HEK293 (cell line): ENCODE results near the gene FLACC1.

Experiments used
- CTCF ChIA-PET: fragments of 350-600 bp; formaldehyde crosslinking; extraction: SDS; loops from one replicate; lab custom pipeline; 2021; ENCODE audit warnings: antibody characterized with exemption; lab: Yijun Ruan, JAX
- POLR2A ChIA-PET: fragments of 300-600 bp; formaldehyde crosslinking; extraction: SDS; loops from one replicate; lab custom pipeline; 2020; ENCODE audit warnings: antibody characterized with exemption, inconsistent platforms; lab: Yijun Ruan, JAX
- H3K27ac ChIP-seq: fragments of 200-500 bp; sonication (Bioruptor generic); 2 replicates; pipeline ENCODE4 v1.5.1; 2014; ENCODE audit warnings: low read depth, low read length, control low read depth, inconsistent platforms; ENCODE audit errors: extremely low read depth
- H3K36me3 ChIP-seq, 2 experiments: fragments of 200-500 bp in 1 of 2; sonication (Bioruptor generic) in 1 of 2; 1 replicate in 1 of 2; 2 replicates in 1 of 2; pipeline ENCODE4 v1.5.1; 2014 to 2017; ENCODE audit warnings: inconsistent platforms in 2 of 2, low read length in 2 of 2; ENCODE audit not compliant: control insufficient read depth in 2 of 2, insufficient read depth in 1 of 2
- H3K4me1 ChIP-seq: fragments of 200-500 bp; sonication (Bioruptor generic); 2 replicates; pipeline ENCODE4 v1.5.1; 2014; ENCODE audit warnings: mild to moderate bottlenecking, low read length, inconsistent platforms; ENCODE audit not compliant: control insufficient read depth, insufficient read depth
- H3K4me3 ChIP-seq: 2 replicates; pipeline ENCODE4 v1.5.1; 2011; ENCODE audit warnings: low read depth, mild to moderate bottlenecking, control low read depth, low read length, moderate library complexity
- H3K9me3 ChIP-seq: fragments of 200-500 bp; sonication (Bioruptor generic); 2 replicates; pipeline ENCODE4 v1.5.1; 2014; ENCODE audit warnings: low read depth, low read length, inconsistent platforms; ENCODE audit not compliant: control insufficient read depth, insufficient read depth
- EGR2 ChIP-seq: fragments of 450-650 bp; formaldehyde crosslinking; IDR thresholded peaks from 2 replicates; pipeline ENCODE4 v1.5.1; 2016; ENCODE audit warnings: low read depth, missing biosample characterization, missing genetic modification characterization
- GLI2 ChIP-seq: fragments of 450-650 bp; formaldehyde crosslinking; IDR thresholded peaks from 2 replicates; pipeline ENCODE4; 2017; ENCODE audit warnings: missing biosample characterization, missing genetic modification characterization, low read depth, borderline replicate concordance
- KLF16 ChIP-seq: fragments of 450-650 bp; formaldehyde crosslinking; IDR thresholded peaks from 2 replicates; pipeline ENCODE4 v1.5.1; 2017; ENCODE audit warnings: missing biosample characterization, missing genetic modification characterization
- MZF1 ChIP-seq: fragments of 450-650 bp; formaldehyde crosslinking; IDR thresholded peaks from 2 replicates; pipeline ENCODE4 v1.5.1; 2017; ENCODE audit warnings: missing biosample characterization, missing genetic modification characterization, borderline replicate concordance
- PRDM4 ChIP-seq: fragments of 450-650 bp; formaldehyde crosslinking; IDR thresholded peaks from 2 replicates; pipeline ENCODE4 v1.5.1; 2017; ENCODE audit warnings: missing biosample characterization, missing genetic modification characterization
- RBAK ChIP-seq: fragments of 450-650 bp; formaldehyde crosslinking; IDR thresholded peaks from 2 replicates; pipeline ENCODE4 v1.5.1; 2016; ENCODE audit warnings: missing biosample characterization, missing genetic modification characterization
- REST ChIP-seq: fragments of 450-650 bp; formaldehyde crosslinking; IDR thresholded peaks from 2 replicates; pipeline ENCODE4 v1.5.1; 2016; ENCODE audit warnings: missing biosample characterization, missing genetic modification characterization
- ZNF157 ChIP-seq: fragments of 450-650 bp; formaldehyde crosslinking; IDR thresholded peaks from 2 replicates; pipeline ENCODE4 v1.5.1; 2016; ENCODE audit warnings: missing biosample characterization, missing genetic modification characterization
- ZNF174 ChIP-seq: fragments of 450-650 bp; formaldehyde crosslinking; IDR thresholded peaks from 2 replicates; pipeline ENCODE4 v1.5.0; 2017; ENCODE audit warnings: missing biosample characterization, mild to moderate bottlenecking, missing genetic modification characterization
- ZNF23 ChIP-seq: fragments of 450-650 bp; formaldehyde crosslinking; IDR thresholded peaks from 2 replicates; pipeline ENCODE4 v1.5.1; 2016; ENCODE audit warnings: missing biosample characterization, missing genetic modification characterization, borderline replicate concordance
- ZNF24 ChIP-seq: fragments of 450-650 bp; formaldehyde crosslinking; IDR thresholded peaks from 2 replicates; pipeline ENCODE4 v1.5.1; 2016; ENCODE audit warnings: missing biosample characterization, missing genetic modification characterization
- ZNF266 ChIP-seq: fragments of 450-650 bp; formaldehyde crosslinking; IDR thresholded peaks from 2 replicates; pipeline ENCODE4 v1.5.1; 2016; ENCODE audit warnings: missing biosample characterization, missing genetic modification characterization, low read depth
- ZNF555 ChIP-seq: fragments of 450-650 bp; formaldehyde crosslinking; conservative IDR thresholded peaks from 2 replicates; pipeline ENCODE4 v1.5.1; 2017; ENCODE audit warnings: missing biosample characterization, mild to moderate bottlenecking, missing genetic modification characterization, inconsistent platforms
- ZNF561 ChIP-seq: fragments of 450-650 bp; IDR thresholded peaks from 2 replicates; pipeline ENCODE4 v1.5.1; 2018; ENCODE audit warnings: missing biosample characterization, missing genetic modification characterization, borderline replicate concordance
- ZNF571 ChIP-seq: fragments of 450-650 bp; formaldehyde crosslinking; IDR thresholded peaks from 2 replicates; pipeline ENCODE4 v1.5.0; 2017; ENCODE audit warnings: missing biosample characterization, missing genetic modification characterization
- TF ChIP-seq, protein P1 (sequence below): fragments of 450-650 bp; formaldehyde crosslinking; IDR thresholded peaks from 2 replicates; pipeline ENCODE4 v1.5.1; 2016; ENCODE audit warnings: missing biosample characterization, missing genetic modification characterization
- TF ChIP-seq, protein P2 (sequence below): fragments of 450-650 bp; formaldehyde crosslinking; IDR thresholded peaks from 2 replicates; pipeline ENCODE4 v1.5.1; 2017; ENCODE audit warnings: missing biosample characterization, missing genetic modification characterization
- TF ChIP-seq, protein P3 (sequence below): fragments of 450-650 bp; formaldehyde crosslinking; IDR thresholded peaks from 2 replicates; pipeline ENCODE4 v1.5.1; 2016; ENCODE audit warnings: missing biosample characterization, missing genetic modification characterization, borderline replicate concordance

Gene FLACC1

GRCh38 chr2:201361078-201361733, 4.1 kb upstream of the FLACC1 start (continued):
- TF ChIP-seq, protein P1, sequence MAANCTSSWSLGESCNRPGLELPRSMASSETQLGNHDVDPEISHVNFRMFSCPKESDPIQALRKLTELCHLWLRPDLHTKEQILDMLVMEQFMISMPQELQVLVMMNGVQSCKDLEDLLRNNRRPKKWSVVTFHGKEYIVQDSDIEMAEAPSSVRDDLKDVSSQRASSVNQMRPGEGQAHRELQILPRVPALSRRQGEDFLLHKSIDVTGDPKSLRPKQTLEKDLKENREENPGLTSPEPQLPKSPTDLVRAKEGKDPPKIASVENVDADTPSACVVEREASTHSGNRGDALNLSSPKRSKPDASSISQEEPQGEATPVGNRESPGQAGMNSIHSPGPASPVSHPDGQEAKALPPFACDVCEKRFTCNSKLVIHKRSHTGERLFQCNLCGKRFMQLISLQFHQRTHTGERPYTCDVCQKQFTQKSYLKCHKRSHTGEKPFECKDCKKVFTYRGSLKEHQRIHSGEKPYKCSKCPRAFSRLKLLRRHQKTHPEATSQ (tag by site-specific recombination), result no peak

GRCh38 chr2:201360256-201360655, 3.1 kb upstream of the FLACC1 start:
- ChIA-PET CTCF (interaction anchor here (0.6 to 1.0 kb wide), 2 partner anchors 124 to 126 kb away, joined by 4 to 8 read pairs; no protein-coding TSS in a partner anchor), POLR2A (no interaction called here)
- H3K4me3 ChIP-seq, result no peak overlapping the region
- TF ChIP-seq, protein P2, sequence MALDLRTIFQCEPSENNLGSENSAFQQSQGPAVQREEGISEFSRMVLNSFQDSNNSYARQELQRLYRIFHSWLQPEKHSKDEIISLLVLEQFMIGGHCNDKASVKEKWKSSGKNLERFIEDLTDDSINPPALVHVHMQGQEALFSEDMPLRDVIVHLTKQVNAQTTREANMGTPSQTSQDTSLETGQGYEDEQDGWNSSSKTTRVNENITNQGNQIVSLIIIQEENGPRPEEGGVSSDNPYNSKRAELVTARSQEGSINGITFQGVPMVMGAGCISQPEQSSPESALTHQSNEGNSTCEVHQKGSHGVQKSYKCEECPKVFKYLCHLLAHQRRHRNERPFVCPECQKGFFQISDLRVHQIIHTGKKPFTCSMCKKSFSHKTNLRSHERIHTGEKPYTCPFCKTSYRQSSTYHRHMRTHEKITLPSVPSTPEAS (tag by site-specific recombination), result no peak
- TF ChIP-seq MZF1, result no peak
- TF ChIP-seq EGR2 (tag by site-specific recombination), result no peak
- no peak overlapping the region for H3K27ac ChIP-seq
- peaks cover 0 to 3% of the 10 kb centered on the region in 2 experiments; a peak in 1 of 3 replicates for H3K36me3 ChIP-seq
- no peaks in the 10 kb centered on the region for H3K4me1 ChIP-seq
- H3K9me3 ChIP-seq, result no peaks in the 10 kb centered on the region

GRCh38 chr2:201358684-201359083, 1.5 kb upstream of the FLACC1 start:
- Histone ChIP-seq H3K36me3 (peaks cover 0 to 3% of the 10 kb centered on the region in 2 experiments; a peak in 1 of 3 replicates), H3K27ac (no peak overlapping the region), H3K9me3 (no peaks in the 10 kb centered on the region), H3K4me1 (no peaks in the 10 kb centered on the region), H3K4me3 (no peak overlapping the region)
- CTCF ChIA-PET, result no interaction called here
- POLR2A ChIA-PET, result no interaction called here
- no peak for TF ChIP-seq REST (tag by site-specific recombination)
- TF ChIP-seq, protein P3, sequence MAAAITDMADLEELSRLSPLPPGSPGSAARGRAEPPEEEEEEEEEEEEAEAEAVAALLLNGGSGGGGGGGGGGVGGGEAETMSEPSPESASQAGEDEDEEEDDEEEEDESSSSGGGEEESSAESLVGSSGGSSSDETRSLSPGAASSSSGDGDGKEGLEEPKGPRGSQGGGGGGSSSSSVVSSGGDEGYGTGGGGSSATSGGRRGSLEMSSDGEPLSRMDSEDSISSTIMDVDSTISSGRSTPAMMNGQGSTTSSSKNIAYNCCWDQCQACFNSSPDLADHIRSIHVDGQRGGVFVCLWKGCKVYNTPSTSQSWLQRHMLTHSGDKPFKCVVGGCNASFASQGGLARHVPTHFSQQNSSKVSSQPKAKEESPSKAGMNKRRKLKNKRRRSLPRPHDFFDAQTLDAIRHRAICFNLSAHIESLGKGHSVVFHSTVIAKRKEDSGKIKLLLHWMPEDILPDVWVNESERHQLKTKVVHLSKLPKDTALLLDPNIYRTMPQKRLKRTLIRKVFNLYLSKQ, result no peak
- no peak for TF ChIP-seq ZNF561 (tag by site-specific recombination)
- no peak for TF ChIP-seq ZNF571 (tag by site-specific recombination)
- TF ChIP-seq RBAK, result no peak
- no peak for TF ChIP-seq ZNF157
- no peak for TF ChIP-seq ZNF174 (tag by site-specific recombination)
- TF ChIP-seq PRDM4 (tag by site-specific recombination), result no peak
- TF ChIP-seq ZNF555 (tag by site-specific recombination), result no peak
- no peak for TF ChIP-seq GLI2 (tag by site-specific recombination)
- no peak for TF ChIP-seq ZNF266
- no peak for TF ChIP-seq ZNF23 (tag by site-specific recombination)
- no peak for TF ChIP-seq ZNF24 (tag by site-specific recombination)
- no peak for TF ChIP-seq KLF16
